ENCODE results near the gene SLC43A1. TPM values are rescaled to one million over a fixed set of nuclear protein-coding genes. Genes with fewer than 3 reads are reported as not detected.
A peak's percentile ranks its signal among the peaks of the same experiment; 100 is the strongest.
"Not testable (repeated sequence)": the region's sequence is repeated elsewhere in the genome, so short reads cannot be mapped to it uniquely, and the experiment has no call there.

The SLC43A1 gene
- total RNA-seq, 8 experiments from 2014 or later = 0.32 to 13.7 (median 2.1) TPM

DNA sequence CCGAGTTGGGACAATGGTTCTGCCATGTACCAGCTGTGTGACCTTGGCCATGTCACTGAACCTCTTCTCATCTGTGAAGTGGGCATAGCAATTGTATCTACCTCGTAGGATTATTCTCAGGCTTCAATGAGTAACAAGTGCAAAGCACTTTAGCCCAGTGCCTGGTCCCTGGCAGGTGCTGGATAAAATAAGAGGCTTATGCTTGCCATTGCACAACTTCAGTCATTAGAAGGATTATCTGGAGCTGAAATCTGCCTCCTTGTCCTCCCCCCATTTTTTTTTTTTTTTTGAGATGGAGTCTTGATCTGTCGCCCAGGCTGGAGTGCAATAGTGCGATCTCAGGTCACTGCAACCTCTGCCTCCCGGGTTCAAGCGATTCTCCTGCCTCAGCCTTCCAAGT is 29.1 kb upstream of the SLC43A1 start:
- no peak overlapping the region for H3K27ac ChIP-seq
- ATAC-seq (replicated peaks in 6 of 8) = no peak
- WGBS, 10 experiments = 30 to 96% (median 86%) methylated on average over 1 to 6 of the region's 6 CpGs; no CpG with 5 or more reads in 3 of the 10 experiments
- H3K4me1 ChIP-seq (replicated peaks in 1 of 2) = no peaks in the 10 kb centered on the region
- in situ Hi-C loops (cut with MboI; ENCODE audit: low pct_unique_long_range_greater_than_20kb in 2 of 9, low sequenced_read_pairs in 9 of 9, unreplicated experiment in 9 of 9) = loop anchor here in 1 of 9 experiments (25.0 kb wide), 1 partner anchor 182 kb away; no protein-coding TSS in a partner anchor
- no peak overlapping the region for H3K4me3 ChIP-seq

DNA sequence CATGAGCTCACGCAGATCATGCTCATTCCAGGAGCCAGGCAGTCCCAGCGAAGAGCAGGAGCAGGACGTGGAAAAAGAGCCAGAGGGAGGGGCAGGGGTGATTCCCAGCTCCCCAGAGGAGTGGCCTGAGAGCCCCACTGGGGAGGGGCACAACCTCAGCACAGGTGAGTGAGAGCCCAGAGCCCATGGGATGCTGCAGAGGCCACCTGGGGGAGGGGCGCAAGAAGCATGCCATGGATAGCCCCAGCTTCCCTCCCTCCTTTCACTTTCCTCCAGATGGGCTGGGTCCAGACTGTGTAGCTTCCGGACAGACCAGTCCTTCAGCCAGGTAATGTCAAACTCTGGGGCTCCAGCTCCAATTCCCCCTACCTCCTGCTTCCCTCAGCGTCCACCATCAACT is 28.1 kb upstream of the SLC43A1 start:
- WGBS, 10 experiments = 40 to 100% (median 75%) methylated on average over 1 to 3 of the region's 6 CpGs; no CpG with 5 or more reads in 6 of the 10 experiments
- in situ Hi-C loops (cut with MboI; ENCODE audit: low pct_unique_long_range_greater_than_20kb in 2 of 9, low sequenced_read_pairs in 9 of 9, unreplicated experiment in 9 of 9) = loop anchor here in 1 of 9 experiments (25.0 kb wide), 1 partner anchor 181 kb away; no protein-coding TSS in a partner anchor
- ATAC-seq (replicated peaks in 6 of 8) = no peak
- no peaks in the 10 kb centered on the region for H3K4me1 ChIP-seq (replicated peaks in 1 of 2)
- no peak overlapping the region for H3K4me3 ChIP-seq
- H3K27ac ChIP-seq = no peak overlapping the region

DNA sequence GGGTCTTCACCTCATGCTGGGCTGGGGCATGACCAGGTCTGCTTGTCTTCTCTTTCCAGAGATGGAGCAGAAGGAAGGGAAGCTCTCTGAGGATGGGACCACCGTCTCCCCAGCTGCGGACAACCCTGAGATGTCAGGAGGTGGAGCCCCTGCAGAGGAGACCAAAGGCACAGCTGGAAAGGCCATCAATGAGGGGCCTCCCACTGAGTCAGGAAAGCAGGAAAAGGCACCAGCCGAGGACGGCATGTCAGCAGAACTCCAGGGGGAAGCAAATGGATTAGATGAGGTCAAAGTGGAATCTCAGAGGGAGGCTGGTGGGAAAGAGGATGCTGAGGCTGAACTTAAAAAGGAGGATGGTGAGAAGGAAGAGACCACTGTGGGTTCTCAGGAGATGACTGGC is 27.1 kb upstream of the SLC43A1 start:
- in situ Hi-C loops (cut with MboI; ENCODE audit: low pct_unique_long_range_greater_than_20kb in 2 of 9, low sequenced_read_pairs in 9 of 9, unreplicated experiment in 9 of 9) = loop anchor here in 1 of 9 experiments (25.0 kb wide), 1 partner anchor 180 kb away; no protein-coding TSS in a partner anchor
- Histone ChIP-seq H3K27ac (no peak overlapping the region), H3K4me3 (no peak overlapping the region), H3K4me1 (replicated peaks in 1 of 2) (no peaks in the 10 kb centered on the region)
- ATAC-seq (replicated peaks in 6 of 8) = no peak
- WGBS, 10 experiments = 14 to 83% (median 40%) methylated on average over 1 to 2 of the region's 4 CpGs; no CpG with 5 or more reads in 3 of the 10 experiments

DNA sequence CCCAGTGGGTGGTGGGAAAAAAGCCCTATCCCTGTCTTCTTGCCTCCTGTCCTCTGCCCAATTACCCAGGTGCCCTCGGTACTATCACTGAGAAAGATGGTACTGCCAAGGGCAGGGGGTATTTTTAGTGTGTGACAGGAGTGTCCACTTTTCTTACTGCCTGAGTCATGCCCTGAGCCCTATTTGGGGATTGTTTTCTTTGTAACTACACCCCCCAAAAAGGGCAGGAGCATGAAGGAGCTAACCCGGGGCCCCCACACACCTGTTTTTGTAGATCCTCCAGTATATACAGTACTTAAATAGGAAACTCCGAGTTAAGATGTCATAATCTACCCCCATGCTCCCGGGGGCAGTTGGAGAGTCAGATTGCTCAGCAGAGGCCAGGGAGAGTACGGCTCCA is 25.7 kb upstream of the SLC43A1 start:
- in situ Hi-C loops (cut with MboI; ENCODE audit: low pct_unique_long_range_greater_than_20kb in 2 of 9, low sequenced_read_pairs in 9 of 9, unreplicated experiment in 9 of 9) = loop anchor here in 1 of 9 experiments (25.0 kb wide), 1 partner anchor 179 kb away; no protein-coding TSS in a partner anchor
- Histone ChIP-seq H3K27ac (no peak overlapping the region), H3K4me3 (no peak overlapping the region), H3K4me1 (replicated peaks in 1 of 2) (no peaks in the 10 kb centered on the region)
- 0 to 100% (median 80%) methylated on average over 1 to 4 of the region's 5 CpGs; no CpG with 5 or more reads in 3 of the 10 experiments for WGBS, 10 experiments
- no peak for ATAC-seq (replicated peaks in 6 of 8)

DNA sequence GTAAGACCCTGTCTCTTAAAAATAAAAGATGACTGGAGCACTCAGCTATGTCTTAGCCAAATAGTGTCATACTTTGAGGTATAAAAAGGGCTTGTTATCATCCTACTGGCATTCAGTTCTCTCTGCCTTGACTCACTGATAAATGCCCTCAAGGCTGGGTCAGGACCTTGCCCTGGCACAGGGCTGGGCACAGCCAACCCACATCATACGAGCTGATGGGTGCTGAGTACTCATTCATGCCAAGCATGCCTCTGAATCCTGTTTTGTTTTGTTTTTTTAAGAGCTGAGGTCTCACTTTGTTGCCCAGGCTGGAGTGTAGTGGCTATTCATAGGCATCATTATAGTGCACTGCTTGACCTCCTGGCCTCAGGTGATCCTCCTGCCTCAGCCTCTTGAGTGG is 23.8 kb upstream of the SLC43A1 start:
- Histone ChIP-seq H3K4me1 (replicated peaks in 1 of 2) (no peaks in the 10 kb centered on the region), H3K4me3 (no peak overlapping the region), H3K27ac (no peak overlapping the region)
- no peak for ATAC-seq (replicated peaks in 6 of 8)
- in situ Hi-C loops (cut with MboI; ENCODE audit: low pct_unique_long_range_greater_than_20kb in 2 of 9, low sequenced_read_pairs in 9 of 9, unreplicated experiment in 9 of 9) = loop anchor here in 1 of 9 experiments (25.0 kb wide), 1 partner anchor 177 kb away; no protein-coding TSS in a partner anchor
- 0% methylated on average over 1 of the region's 1 CpG; no CpG with 5 or more reads in 8 of the 10 experiments for WGBS, 10 experiments

DNA sequence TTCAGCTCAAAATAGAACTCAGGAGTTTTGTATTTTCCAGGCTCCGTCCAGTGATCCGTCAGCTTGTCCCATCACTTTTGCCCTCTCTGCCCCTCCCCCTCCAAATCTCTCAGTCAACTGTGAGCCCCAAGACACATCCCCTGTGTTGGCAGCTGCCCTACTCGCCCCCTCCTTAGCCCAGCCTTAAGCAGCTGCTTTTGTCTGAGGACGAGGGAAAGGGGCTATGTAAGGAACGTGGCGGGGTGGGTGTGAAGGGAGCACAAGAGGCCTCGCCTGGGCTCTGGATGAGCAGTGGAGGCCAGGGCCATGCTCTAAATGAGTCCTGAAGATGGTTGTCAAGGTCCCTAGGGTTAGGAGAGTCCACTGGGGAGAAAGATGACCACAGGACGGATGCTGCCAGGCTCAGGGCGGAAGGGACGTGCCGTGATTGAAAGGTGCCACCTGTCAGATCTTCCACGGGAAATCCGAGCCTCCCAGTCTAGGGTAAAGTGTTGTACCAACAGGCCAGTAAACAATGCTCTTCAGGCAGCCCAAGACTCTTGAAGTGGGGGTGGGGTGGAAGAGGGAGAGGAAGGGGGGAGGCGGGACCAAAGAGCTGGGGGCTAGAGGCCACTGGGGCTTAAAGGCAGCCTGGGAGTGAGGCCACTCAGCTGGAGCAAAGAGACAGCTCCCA is 21.6 kb upstream of the SLC43A1 start, which contains the start of gene SMTNL1:
SMTNL1 (plus strand) TSS at position 649 of the 673 bp plus-strand sequence. CDS start 5,048 bp downstream, outside the sequence.
- Histone ChIP-seq H3K4me1 (replicated peaks in 1 of 2) (no peaks in the 10 kb centered on the region), H3K4me3 (no peak within 1 kb of the TSS), H3K27ac (no peak within 1 kb of the TSS)
- in situ Hi-C loops (cut with MboI; ENCODE audit: low pct_unique_long_range_greater_than_20kb in 2 of 9, low sequenced_read_pairs in 9 of 9, unreplicated experiment in 9 of 9) = loop anchor here in 1 of 9 experiments (25.0 kb wide), 1 partner anchor 175 kb away; no protein-coding TSS in a partner anchor
- no peak for ATAC-seq (replicated peaks in 6 of 8)
- 10 to 73% (median 55%) methylated on average over 1 to 2 of the region's 14 CpGs; no CpG with 5 or more reads in 4 of the 10 experiments for WGBS, 10 experiments

DNA sequence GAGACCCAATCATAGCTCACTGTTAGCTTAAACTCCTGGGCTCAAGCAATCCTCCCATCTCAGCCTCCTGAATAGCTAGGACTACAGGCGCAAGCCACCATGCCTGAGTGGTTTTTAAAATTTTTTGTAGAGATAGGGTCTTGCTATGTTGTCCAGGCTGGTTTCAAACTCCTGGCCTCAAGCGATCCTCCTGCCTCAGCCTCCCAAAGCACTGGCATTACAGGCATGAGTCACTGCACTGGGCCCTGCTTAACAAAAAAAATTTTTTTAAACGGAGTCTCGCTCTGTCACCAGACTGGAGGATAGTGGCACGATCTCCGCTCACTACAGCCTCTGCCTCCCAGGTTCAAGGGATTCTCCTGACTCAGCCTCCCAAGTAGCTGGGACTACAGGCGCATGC is 18.9 kb upstream of the SLC43A1 start:
- H3K4me1 ChIP-seq (replicated peaks in 1 of 2); H3K4me3 ChIP-seq; ATAC-seq (replicated peaks in 6 of 8); H3K27ac ChIP-seq: not testable (repeated sequence)
- in situ Hi-C loops (cut with MboI; ENCODE audit: low pct_unique_long_range_greater_than_20kb in 2 of 9, low sequenced_read_pairs in 9 of 9, unreplicated experiment in 9 of 9) = loop anchor here in 1 of 9 experiments (25.0 kb wide), 1 partner anchor 172 kb away; no protein-coding TSS in a partner anchor
- WGBS, 10 experiments = 0 to 100% (median 93%) methylated on average over 1 to 6 of the region's 7 CpGs; no CpG with 5 or more reads in 1 of the 10 experiments

DNA sequence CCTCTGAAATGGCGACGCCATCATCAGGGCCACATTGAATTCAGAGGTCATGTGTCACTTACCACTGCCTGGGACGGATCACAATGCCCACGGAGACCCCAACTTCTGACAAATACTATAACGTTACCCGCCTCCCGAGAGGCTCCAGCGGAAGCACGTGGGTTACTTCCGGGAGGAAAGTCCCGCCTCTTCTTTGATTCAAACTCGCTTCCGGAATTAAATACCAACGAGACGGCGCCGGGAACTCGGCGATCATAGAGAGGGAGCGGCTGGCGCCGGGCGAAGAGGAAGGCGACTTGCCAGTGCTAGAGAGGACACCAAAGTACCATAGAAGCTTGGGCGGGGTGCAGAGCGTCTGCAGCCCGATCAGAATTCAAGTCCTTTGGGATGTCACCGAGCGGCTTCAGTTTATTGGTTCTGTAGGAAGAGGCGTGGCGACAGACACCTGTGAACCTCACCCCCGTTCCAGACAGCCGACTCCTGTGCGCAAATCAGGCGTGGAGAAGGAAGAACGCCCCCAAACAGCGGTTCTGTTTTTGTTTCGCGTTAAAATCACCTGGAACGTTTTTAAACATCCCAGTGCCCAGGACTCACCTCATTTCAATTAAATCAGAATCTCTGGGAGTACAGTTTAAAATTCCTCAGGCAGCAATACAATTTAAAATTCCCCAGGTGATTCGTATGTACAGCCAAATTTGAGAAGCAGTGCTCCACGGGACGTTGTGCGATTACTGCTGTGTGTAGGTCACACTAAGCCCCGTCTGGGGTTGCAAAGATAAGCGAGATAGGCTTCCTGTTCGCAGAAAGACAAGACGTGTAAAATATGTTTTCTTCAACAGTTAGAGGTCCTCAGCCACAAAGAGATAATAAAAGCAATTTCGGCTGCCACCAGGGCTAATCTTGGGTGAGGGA is 15.3 kb upstream of the SLC43A1 start, which contains the start of gene TIMM10:
TIMM10 (minus strand) TSS at position 159 of the 912 bp plus-strand sequence. CDS start 565 bp downstream, outside the sequence.
- Histone ChIP-seq H3K27ac (peak within 1 kb of the TSS in 1 of 2 donors; percentile 13), H3K4me3 (peak within 1 kb of the TSS; percentile 52 to 88 (median 55)), H3K4me1 (replicated peaks in 1 of 2) (peaks cover 6 to 13% of the 10 kb centered on the region in 2 donors)
- ATAC-seq (replicated peaks in 6 of 8) = peak; percentile 97 to 100 (median 99)
- WGBS, 10 experiments = 0 to 10% (median 2%) methylated on average over 2 to 26 of the region's 49 CpGs
- in situ Hi-C loops (cut with MboI; ENCODE audit: low pct_unique_long_range_greater_than_20kb in 2 of 9, low sequenced_read_pairs in 9 of 9, unreplicated experiment in 9 of 9) = loop anchor here in 1 of 9 experiments (25.0 kb wide), 1 partner anchor 169 kb away; no protein-coding TSS in a partner anchor

DNA sequence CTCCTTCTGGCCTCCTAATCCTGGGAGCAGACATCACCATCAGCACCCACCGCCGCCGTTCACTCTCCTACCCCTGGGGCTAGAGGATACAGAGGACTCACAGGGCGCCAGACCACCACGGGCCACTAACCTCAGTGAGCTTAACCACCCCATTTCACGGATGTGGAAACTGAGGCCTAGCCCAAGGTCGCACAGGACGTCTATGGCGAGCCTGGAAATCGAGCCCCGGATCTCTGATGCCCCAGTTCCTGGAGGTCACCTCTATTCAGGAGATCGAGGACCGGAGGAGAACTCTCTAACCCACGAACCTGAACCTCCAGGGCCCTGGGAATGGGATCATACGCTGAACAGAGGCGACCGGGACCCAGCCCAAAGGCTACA is 14.7 kb upstream of the SLC43A1 start:
- in situ Hi-C loops (cut with MboI; ENCODE audit: low pct_unique_long_range_greater_than_20kb in 2 of 9, low sequenced_read_pairs in 9 of 9, unreplicated experiment in 9 of 9) = loop anchor here in 1 of 9 experiments (25.0 kb wide), 1 partner anchor 168 kb away; no protein-coding TSS in a partner anchor
- H3K27ac ChIP-seq = peak overlapping the region in 1 of 2 donors; percentile 13
- H3K4me1 ChIP-seq (replicated peaks in 1 of 2) = peaks cover 6 to 13% of the 10 kb centered on the region in 2 donors
- peak in 3 of 8 experiments; percentile 37 to 45 (median 40) for ATAC-seq (replicated peaks in 6 of 8)
- 0 to 11% (median 0%) methylated on average over 1 to 17 of the region's 17 CpGs; no CpG with 5 or more reads in 3 of the 10 experiments for WGBS, 10 experiments
- H3K4me3 ChIP-seq = peak overlapping the region; percentile 52 to 88 (median 55)

DNA sequence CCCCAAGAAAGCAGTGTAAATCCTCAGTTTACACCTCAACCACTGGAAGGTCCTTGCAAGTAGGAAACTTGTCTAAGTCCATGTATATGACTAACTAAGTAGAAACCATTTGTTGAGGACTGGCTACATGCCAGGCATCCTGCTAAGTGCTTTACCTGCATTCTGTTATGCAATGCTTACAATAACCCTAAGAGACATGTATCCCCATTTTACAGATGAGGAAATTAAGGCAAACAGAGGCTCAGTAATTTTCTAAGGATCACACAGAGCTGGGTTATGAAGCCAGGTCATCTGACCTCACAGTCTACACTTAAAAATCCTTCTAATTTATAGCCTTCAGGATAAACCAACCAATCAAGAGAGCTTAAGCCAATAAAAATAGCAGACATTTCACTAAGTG is 13.5 kb upstream of the SLC43A1 start:
- peaks cover 6 to 13% of the 10 kb centered on the region in 2 donors for H3K4me1 ChIP-seq (replicated peaks in 1 of 2)
- no peak for ATAC-seq (replicated peaks in 6 of 8)
- in situ Hi-C loops (cut with MboI; ENCODE audit: low pct_unique_long_range_greater_than_20kb in 2 of 9, low sequenced_read_pairs in 9 of 9, unreplicated experiment in 9 of 9) = loop anchor here in 1 of 9 experiments (25.0 kb wide), 1 partner anchor 167 kb away; no protein-coding TSS in a partner anchor
- H3K4me3 ChIP-seq = no peak overlapping the region
- no peak overlapping the region for H3K27ac ChIP-seq

DNA sequence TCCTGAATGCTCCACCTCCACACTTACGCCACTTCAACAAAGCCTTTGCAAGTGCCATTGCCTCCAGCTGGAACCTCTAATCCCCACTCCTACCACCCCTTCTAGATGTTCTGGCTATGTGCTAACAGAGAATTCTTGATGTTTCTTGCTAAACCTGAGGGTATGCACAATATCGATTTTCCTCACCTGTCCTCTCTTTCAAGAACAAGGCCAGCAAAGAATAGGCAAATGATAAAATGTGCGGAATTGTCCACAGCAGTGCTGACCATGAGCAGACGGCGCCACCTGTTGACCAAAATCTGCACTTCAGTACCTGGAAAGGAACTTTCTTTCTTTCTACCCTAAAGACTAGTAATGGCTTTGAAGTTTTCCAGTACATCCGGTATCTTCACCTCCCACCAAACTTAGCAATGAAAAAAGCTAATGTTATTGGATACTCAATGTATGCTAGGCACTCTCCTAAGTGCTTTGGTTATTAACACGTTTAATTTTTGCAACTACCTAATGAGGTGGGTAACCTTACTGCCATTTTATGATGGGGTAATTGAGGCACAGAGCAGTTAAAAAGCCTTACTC is 11.6 kb upstream of the SLC43A1 start:
- ATAC-seq (replicated peaks in 6 of 8) = peak in 2 of 8 experiments; percentile 3 to 5
- Histone ChIP-seq H3K4me3 (no peak overlapping the region), H3K4me1 (replicated peaks in 1 of 2) (peaks cover 6 to 13% of the 10 kb centered on the region in 2 donors), H3K27ac (no peak overlapping the region)
- WGBS, 10 experiments = 0 to 100% (median 21%) methylated on average over 1 to 7 of the region's 7 CpGs; no CpG with 5 or more reads in 1 of the 10 experiments
- in situ Hi-C loops (cut with MboI; ENCODE audit: low pct_unique_long_range_greater_than_20kb in 2 of 9, low sequenced_read_pairs in 9 of 9, unreplicated experiment in 9 of 9) = loop anchor here in 1 of 9 experiments (25.0 kb wide), 1 partner anchor 165 kb away; no protein-coding TSS in a partner anchor

DNA sequence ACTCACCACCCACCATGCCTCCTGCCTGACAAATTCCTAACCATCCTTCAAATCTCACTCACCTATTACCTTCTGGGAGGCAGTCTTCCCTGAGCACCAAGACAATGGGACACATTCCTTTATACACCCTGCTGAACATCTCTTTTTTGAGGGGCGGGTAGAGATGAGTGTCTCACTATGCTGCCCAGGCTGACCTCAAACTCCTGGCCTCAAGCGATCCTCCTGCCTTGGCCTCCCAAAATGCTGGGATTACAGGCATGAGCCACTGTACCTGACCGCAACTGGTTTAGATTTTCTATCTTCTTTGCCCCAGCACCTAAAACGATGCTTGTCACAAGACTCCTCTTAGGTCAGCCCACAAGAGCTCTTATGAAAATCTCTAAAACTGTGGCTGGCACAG is 7.9 kb upstream of the SLC43A1 start:
- 80 to 100% (median 90%) methylated on average over 1 to 2 of the region's 4 CpGs; no CpG with 5 or more reads in 3 of the 10 experiments for WGBS, 10 experiments
- in situ Hi-C loops (cut with MboI; ENCODE audit: low pct_unique_long_range_greater_than_20kb in 2 of 9, low sequenced_read_pairs in 9 of 9, unreplicated experiment in 9 of 9) = loop anchor here in 1 of 9 experiments (25.0 kb wide), 1 partner anchor 186 kb away; the partner anchor contains the start of genes P2RX3 and SSRP1
- H3K4me3 ChIP-seq = no peak overlapping the region

More for the DNA sequence above, 7.9 kb upstream of the SLC43A1 start:
- ATAC-seq (replicated peaks in 6 of 8) = no peak
- H3K4me1 ChIP-seq (replicated peaks in 1 of 2) = peaks cover 2 to 4% of the 10 kb centered on the region in 2 donors
- H3K27ac ChIP-seq = no peak overlapping the region

Measured in motor neuron (in vitro differentiated cells).